T-cell (primary cell): ENCODE results near the gene CDH4. TPM values are rescaled to one million over a fixed set of nuclear protein-coding genes. Genes with fewer than 3 reads are reported as not detected.

Source experiments
- ATAC-seq, 4 experiments: fragments of 200-7000 bp in 3 of 4; fragments of 150-1000 bp in 1 of 4; cut with Tn5 transposase; replicated peaks in 1 of 4; 1 replicate in 3 of 4; 2 replicates in 1 of 4; pipeline ENCODE4 v1.10.0; 2021; ENCODE audit warnings: moderate library complexity in 3 of 4, mild to moderate bottlenecking in 2 of 4, moderate number of reproducible peaks in 1 of 4
- CTCF ChIA-PET, 2 donors: fragments of 300-600 bp; sonication (Branson Sonifier 250); formaldehyde crosslinking; loops; one replicate each; lab custom pipeline; 2022; ENCODE audit warnings: antibody characterized with exemption in 2 of 2; lab: Charles Lee
- POLR2A ChIA-PET, 2 donors: fragments of 300-600 bp; sonication (Branson Sonifier 250); formaldehyde crosslinking; loops; one replicate each; lab custom pipeline; 2022; ENCODE audit warnings: antibody characterized with exemption in 2 of 2; lab: Charles Lee
- DNase-seq, 35 experiments: peaks; one replicate each; pipeline versions ENCODE4 v3.0.0 to v3.0.0-alpha.2; 2013 to 2023
- H3K27ac ChIP-seq: one replicate; pipeline ENCODE4 v1.5.1; 2013; ENCODE audit warnings: low read length
- H3K27me3 ChIP-seq, 2 experiments: replicated peaks in 1 of 2; 1 replicate in 1 of 2; 2 replicates in 1 of 2; pipeline versions ENCODE4 v1.6.1 to v1.7.0; 2013; ENCODE audit warnings: low read length in 1 of 2, mixed read lengths in 1 of 2; ENCODE audit not compliant: control insufficient read depth in 2 of 2, insufficient read depth in 2 of 2; ENCODE audit errors: extremely low read depth in 1 of 2
- H3K36me3 ChIP-seq, 2 donors: 1 replicate in 1 of 2; 2 replicates in 1 of 2; pipeline versions ENCODE4 v1.6.1 to v1.7.0; 2013; ENCODE audit warnings: low read length in 1 of 2; ENCODE audit not compliant: control insufficient read depth in 2 of 2, insufficient read depth in 1 of 2; ENCODE audit errors: extremely low read depth in 1 of 2
- H3K4me1 ChIP-seq, 2 experiments: 1 replicate in 1 of 2; 2 replicates in 1 of 2; pipeline versions ENCODE4 v1.6.1 to v1.7.0; 2013; ENCODE audit warnings: low read length in 2 of 2, mixed read lengths in 1 of 2; ENCODE audit not compliant: insufficient read depth in 2 of 2, control insufficient read depth in 1 of 2; ENCODE audit errors: extremely low read depth in 1 of 2
- H3K4me3 ChIP-seq, 2 donors: 1 replicate in 1 of 2; 2 replicates in 1 of 2; pipeline versions ENCODE4 v1.5.1 to v1.7.0; 2013; ENCODE audit warnings: mild to moderate bottlenecking in 2 of 2, low read length in 1 of 2, moderate library complexity in 1 of 2; ENCODE audit not compliant: control insufficient read depth in 1 of 2; ENCODE audit errors: extremely low read depth in 1 of 2
- H3K9me3 ChIP-seq: 2 replicates; pipeline ENCODE4 v1.7.0; 2013
- H3K27ac Mint-ChIP-seq, 2 donors: one replicate each; pipeline ENCODE4 v1.8.0; 2020 to 2021; ENCODE audit warnings: mild to moderate bottlenecking in 2 of 2, mixed read lengths in 2 of 2
- H3K27me3 Mint-ChIP-seq, 2 donors: one replicate each; pipeline ENCODE4 v1.8.0; 2021 to 2022; ENCODE audit warnings: mixed read lengths in 2 of 2
- H3K36me3 Mint-ChIP-seq: one replicate; pipeline ENCODE4 v1.8.0; 2021; ENCODE audit warnings: mixed read lengths
- H3K4me1 Mint-ChIP-seq, 3 donors: one replicate each; pipeline ENCODE4 v1.8.0; 2020 to 2022; ENCODE audit warnings: mixed read lengths in 3 of 3, mild to moderate bottlenecking in 1 of 3
- H3K4me3 Mint-ChIP-seq, 3 donors: one replicate each; pipeline ENCODE4 v1.8.0; 2020 to 2022; ENCODE audit warnings: mild to moderate bottlenecking in 3 of 3, mixed read lengths in 3 of 3, moderate library complexity in 3 of 3
- H3K9me3 Mint-ChIP-seq, 3 donors: one replicate each; pipeline ENCODE4 v1.8.0; 2020 to 2022; ENCODE audit warnings: mixed read lengths in 3 of 3
- WGBS: methylation state at CpG from one replicate; pipeline ENCODE4 v1.1.5; 2013; ENCODE audit warnings: missing lambda C conversion rate; ENCODE audit not compliant: insufficient coverage; 5-methylcytosine and 5-hydroxymethylcytosine counted together
- total RNA-seq, 35 experiments: library from RNA in 6 of 35; stranded (reverse) in 6 of 35; fragments of 120-200 nt in 1 of 35; gene quantifications; one replicate each; pipeline versions ENCODE4 v1.2.1 to v1.2.4 and lab custom pipeline; 2013 to 2026

Gene CDH4
- total RNA-seq, 5 donors from 2014 or later (not counting 1 experiment from before 2014, with no cell fraction given): 0.06 to 0.64 (median 0.14) TPM

- peaks cover 0 to 4% (median 0%) of the 10 kb centered on the region in 3 donors for H3K9me3 Mint-ChIP-seq
- ATAC-seq: no peak
- Histone ChIP-seq H3K27me3 (peaks cover 0 to 42% of the 10 kb centered on the region in 2 experiments), H3K4me1 (peaks cover 0 to 4% of the 10 kb centered on the region in 2 experiments), H3K4me3 (no peak overlapping the region), H3K36me3 (no peaks in the 10 kb centered on the region), H3K27ac (no peak overlapping the region), H3K9me3 (no peaks in the 10 kb centered on the region)
- H3K27me3 Mint-ChIP-seq: peaks cover 9 to 39% of the 10 kb centered on the region in 2 donors
- WGBS: 26% methylated on average over 32 of the region's 49 CpGs
- no peak overlapping the region for H3K27ac Mint-ChIP-seq
- H3K36me3 Mint-ChIP-seq: peaks cover 9% of the 10 kb centered on the region
- H3K4me3 Mint-ChIP-seq: no peak overlapping the region
- H3K4me1 Mint-ChIP-seq: peaks cover 0 to 5% (median 0%) of the 10 kb centered on the region in 3 donors
- CTCF ChIA-PET: no interaction called here
- POLR2A ChIA-PET: no interaction called here
- DNase-seq: no peak
These were observed 713.8 kb downstream of the CDH4 start for GRCh38 chr20:61965606-61966491.

- Mint-ChIP-seq H3K4me3 (no peak overlapping the region), H3K27me3 (peaks cover 9 to 39% of the 10 kb centered on the region in 2 donors), H3K36me3 (peaks cover 9% of the 10 kb centered on the region), H3K4me1 (peaks cover 0 to 5% (median 0%) of the 10 kb centered on the region in 3 donors), H3K27ac (no peak overlapping the region), H3K9me3 (peaks cover 0 to 4% (median 0%) of the 10 kb centered on the region in 3 donors)
- ChIA-PET POLR2A (no interaction called here), CTCF (no interaction called here)
- no peak for ATAC-seq
- Histone ChIP-seq H3K36me3 (no peaks in the 10 kb centered on the region), H3K4me1 (peaks cover 0 to 4% of the 10 kb centered on the region in 2 experiments), H3K9me3 (no peaks in the 10 kb centered on the region), H3K27me3 (peaks cover 0 to 42% of the 10 kb centered on the region in 2 experiments), H3K27ac (no peak overlapping the region), H3K4me3 (no peak overlapping the region)
- WGBS: 89% methylated on average over 22 of the region's 25 CpGs
- DNase-seq: no peak
These were observed 714.6 kb downstream of the CDH4 start for GRCh38 chr20:61966492-61967244.

- peaks cover 0 to 4% (median 3%) of the 10 kb centered on the region in 3 donors for H3K9me3 Mint-ChIP-seq
- Histone ChIP-seq H3K9me3 (no peaks in the 10 kb centered on the region), H3K4me3 (no peak overlapping the region), H3K27me3 (peaks cover 0 to 40% of the 10 kb centered on the region in 2 experiments), H3K36me3 (no peaks in the 10 kb centered on the region), H3K27ac (no peak overlapping the region), H3K4me1 (peaks cover 0 to 4% of the 10 kb centered on the region in 2 experiments)
- H3K4me1 Mint-ChIP-seq: peaks cover 0 to 5% (median 0%) of the 10 kb centered on the region in 3 donors
- WGBS: 100% methylated on average over 2 of the region's 7 CpGs
- CTCF ChIA-PET: no interaction called here
- ATAC-seq (no peak), DNase-seq (no peak)
- no peak overlapping the region for H3K4me3 Mint-ChIP-seq
- no peak overlapping the region for H3K27ac Mint-ChIP-seq
- peaks cover 9 to 35% of the 10 kb centered on the region in 2 donors for H3K27me3 Mint-ChIP-seq
- H3K36me3 Mint-ChIP-seq: peaks cover 6% of the 10 kb centered on the region
- POLR2A ChIA-PET: no interaction called here
These were observed 715.2 kb downstream of the CDH4 start for GRCh38 chr20:61967300-61967699.

DNA sequence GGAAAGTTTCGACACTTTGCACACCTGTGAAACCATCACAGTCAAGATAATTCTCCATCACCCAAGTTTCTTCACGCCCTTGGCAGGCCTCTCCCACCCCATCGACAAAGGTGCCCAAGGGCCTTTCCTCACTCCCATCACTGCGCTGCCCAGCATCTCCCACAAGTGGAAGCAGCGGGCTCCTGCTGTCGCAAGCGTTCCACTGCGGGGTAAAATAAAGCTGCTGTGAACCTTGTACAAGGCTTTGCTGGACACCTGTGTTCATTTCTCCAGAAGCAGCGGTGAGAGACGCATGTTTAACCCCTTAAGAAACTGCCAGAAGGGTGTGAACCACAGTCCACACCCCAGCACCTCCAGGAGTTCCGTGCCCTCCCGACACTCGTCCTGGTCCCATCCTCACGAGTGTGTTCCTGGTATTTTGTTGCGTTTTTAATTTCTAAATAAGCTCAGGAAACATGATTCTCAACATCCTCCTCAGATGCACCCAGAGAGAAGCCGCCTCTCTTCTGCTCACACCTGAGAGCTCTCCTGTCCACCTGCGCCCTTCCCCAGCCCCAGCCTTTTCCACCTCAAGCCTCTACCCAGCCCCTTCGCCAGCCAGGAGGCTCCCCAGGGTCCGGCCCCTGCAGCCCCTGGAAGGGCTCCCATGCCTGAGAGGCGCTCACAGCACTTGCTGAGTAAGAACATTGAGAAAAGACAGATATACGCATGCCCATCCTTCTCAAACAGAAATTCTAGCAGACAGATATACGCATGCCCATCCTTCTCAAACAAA is 716.2 kb downstream of the CDH4 start:
- H3K27ac Mint-ChIP-seq: no peak overlapping the region
- peaks cover 15% of the 10 kb centered on the region for H3K36me3 Mint-ChIP-seq
- Histone ChIP-seq H3K4me1 (peaks cover 0 to 4% of the 10 kb centered on the region in 2 experiments), H3K27ac (no peak overlapping the region), H3K9me3 (no peaks in the 10 kb centered on the region), H3K36me3 (peaks cover 0 to 5% of the 10 kb centered on the region in 2 donors), H3K27me3 (peaks cover 0 to 36% of the 10 kb centered on the region in 2 experiments), H3K4me3 (no peak overlapping the region)
- H3K4me1 Mint-ChIP-seq: peaks cover 0 to 5% (median 0%) of the 10 kb centered on the region in 3 donors
- DNase-seq (no peak), ATAC-seq (no peak)
- ChIA-PET CTCF (no interaction called here), POLR2A (no interaction called here)
- no peak overlapping the region for H3K4me3 Mint-ChIP-seq
- 84% methylated on average over 18 of the region's 22 CpGs for WGBS
- H3K9me3 Mint-ChIP-seq: peaks cover 0 to 5% (median 4%) of the 10 kb centered on the region in 3 donors
- H3K27me3 Mint-ChIP-seq: peaks cover 9 to 33% of the 10 kb centered on the region in 2 donors

DNA sequence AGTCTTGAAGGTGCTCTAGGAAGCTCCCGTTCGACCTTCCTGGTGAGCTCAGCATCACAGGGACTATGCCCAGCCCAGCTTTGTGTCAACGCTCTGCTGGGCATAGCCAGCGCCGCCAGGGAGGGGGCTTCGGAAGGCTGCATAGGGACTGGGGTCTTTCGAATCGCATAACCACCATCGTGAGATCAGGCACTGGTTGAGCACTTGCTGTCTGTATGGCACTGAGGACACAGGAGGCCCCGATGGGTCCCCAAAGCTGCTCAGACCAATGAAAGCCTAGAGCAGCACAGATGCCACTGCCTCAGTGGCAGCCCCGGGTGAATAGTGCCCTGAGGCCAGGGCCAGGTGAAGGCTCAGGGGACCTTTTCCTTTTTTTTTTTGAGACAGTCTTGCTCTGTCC is 716.9 kb downstream of the CDH4 start:
- no peak overlapping the region for H3K27ac Mint-ChIP-seq

More for the DNA sequence above, 716.9 kb downstream of the CDH4 start:
- Histone ChIP-seq H3K4me1 (peaks cover 0 to 4% of the 10 kb centered on the region in 2 experiments), H3K4me3 (no peak overlapping the region), H3K9me3 (no peaks in the 10 kb centered on the region), H3K36me3 (peaks cover 3 to 10% of the 10 kb centered on the region in 2 donors), H3K27ac (no peak overlapping the region), H3K27me3 (peaks cover 0 to 36% of the 10 kb centered on the region in 2 experiments)
- ATAC-seq (no peak), DNase-seq (no peak)
- H3K36me3 Mint-ChIP-seq: peaks cover 22% of the 10 kb centered on the region
- peaks cover 4 to 26% of the 10 kb centered on the region in 2 donors for H3K27me3 Mint-ChIP-seq
- ChIA-PET POLR2A (no interaction called here), CTCF (no interaction called here)
- H3K4me1 Mint-ChIP-seq: peaks cover 0 to 5% (median 0%) of the 10 kb centered on the region in 3 donors
- 95% methylated on average over 11 of the region's 11 CpGs for WGBS
- peaks cover 0 to 5% (median 0%) of the 10 kb centered on the region in 3 donors for H3K9me3 Mint-ChIP-seq
- H3K4me3 Mint-ChIP-seq: no peak overlapping the region
